Astrocyte (in vitro differentiated cells and primary cell): ENCODE data around the gene ANO6. TPM values are rescaled to one million over a fixed set of nuclear protein-coding genes. Genes with fewer than 3 reads are reported as not detected.

Source experiments
- DNase-seq: peaks from one replicate; pipeline ENCODE4 v3.0.0-alpha.2; 2010; ENCODE audit warnings: low read depth
- FAIRE-seq: peaks from 2 replicates; lab custom pipeline; 2011; peaks lifted over from hg19 to GRCh38; lab: Jason Lieb, UNC
- H2AFZ ChIP-seq: 2 replicates; pipeline ENCODE4 v1.6.0; 2012; ENCODE audit warnings: low read depth, low read length, inconsistent platforms
- H3K27ac ChIP-seq: 2 replicates; pipeline ENCODE4 v1.5.1; 2011; ENCODE audit warnings: low read depth, low read length, inconsistent platforms
- H3K27me3 ChIP-seq: 2 replicates; pipeline ENCODE4 v1.6.0; 2011; ENCODE audit warnings: low read length, inconsistent platforms; ENCODE audit not compliant: insufficient read depth
- H3K36me3 ChIP-seq: 2 replicates; pipeline ENCODE4 v1.5.1; 2011; ENCODE audit warnings: low read length, inconsistent platforms; ENCODE audit not compliant: insufficient read depth
- H3K4me1 ChIP-seq: 2 replicates; pipeline ENCODE4 v1.5.1; 2011; ENCODE audit warnings: low read length, inconsistent platforms; ENCODE audit not compliant: insufficient read depth
- H3K4me2 ChIP-seq: 2 replicates; pipeline ENCODE4 v1.6.0; 2012; ENCODE audit warnings: low read length, inconsistent platforms
- H3K4me3 ChIP-seq: 2 replicates; pipeline ENCODE4 v1.5.1; 2011; ENCODE audit warnings: low read depth, mild to moderate bottlenecking, low read length, inconsistent platforms; ENCODE audit not compliant: insufficient read depth
- H3K79me2 ChIP-seq: 2 replicates; pipeline ENCODE4 v1.6.0; 2012; ENCODE audit warnings: mild to moderate bottlenecking, low read length, inconsistent platforms; ENCODE audit not compliant: insufficient read depth
- H3K9ac ChIP-seq: 2 replicates; pipeline ENCODE4 v1.6.0; 2012; ENCODE audit warnings: mild to moderate bottlenecking, low read length, inconsistent platforms
- H3K9me3 ChIP-seq: 2 replicates; pipeline ENCODE4 v1.5.1; 2012; ENCODE audit warnings: low read depth, mild to moderate bottlenecking, low read length, inconsistent platforms; ENCODE audit not compliant: insufficient read depth
- H4K20me1 ChIP-seq: 2 replicates; pipeline ENCODE4 v1.6.0; 2012; ENCODE audit warnings: low read length, inconsistent platforms; ENCODE audit not compliant: insufficient read depth
- H3K27ac Mint-ChIP-seq: one replicate; pipeline ENCODE4 v1.8.0; 2021; ENCODE audit warnings: mild to moderate bottlenecking, mixed read lengths; ENCODE audit not compliant: unreplicated experiment
- H3K27me3 Mint-ChIP-seq: one replicate; pipeline ENCODE4 v1.8.0; 2021; ENCODE audit warnings: low read depth, mixed read lengths; ENCODE audit not compliant: unreplicated experiment
- H3K36me3 Mint-ChIP-seq: one replicate; pipeline ENCODE4 v1.8.0; 2021; ENCODE audit warnings: low read depth, mixed read lengths; ENCODE audit not compliant: unreplicated experiment
- H3K4me1 Mint-ChIP-seq: one replicate; pipeline ENCODE4 v1.8.0; 2021; ENCODE audit warnings: low read depth, mixed read lengths; ENCODE audit not compliant: unreplicated experiment
- H3K4me3 Mint-ChIP-seq: one replicate; pipeline ENCODE4 v1.8.0; 2021; ENCODE audit warnings: mild to moderate bottlenecking, moderate library complexity, mixed read lengths; ENCODE audit not compliant: unreplicated experiment
- H3K9me3 Mint-ChIP-seq: one replicate; pipeline ENCODE4 v1.8.0; 2021; ENCODE audit warnings: mild to moderate bottlenecking, mixed read lengths; ENCODE audit not compliant: unreplicated experiment
- EZH2 ChIP-seq: IDR thresholded peaks from 2 replicates; pipeline ENCODE4 v1.6.1; 2012; ENCODE audit warnings: mild to moderate bottlenecking, low read length, inconsistent platforms; ENCODE audit not compliant: insufficient read depth
- total RNA-seq: library from RNA; stranded (reverse); gene quantifications from 2 replicates; pipeline ENCODE4 v1.2.1, GENCODE V29; 2021
- TF ChIP-seq, protein P1 (sequence below): IDR thresholded peaks from 2 replicates; pipeline ENCODE4 v1.5.1; 2011; ENCODE audit warnings: low read depth, mild to moderate bottlenecking, inconsistent platforms, low read length, moderate library complexity; ENCODE audit not compliant: insufficient read depth

Gene ANO6
- total RNA-seq, 1 donor from 2014 or later = 113 TPM

DNA sequence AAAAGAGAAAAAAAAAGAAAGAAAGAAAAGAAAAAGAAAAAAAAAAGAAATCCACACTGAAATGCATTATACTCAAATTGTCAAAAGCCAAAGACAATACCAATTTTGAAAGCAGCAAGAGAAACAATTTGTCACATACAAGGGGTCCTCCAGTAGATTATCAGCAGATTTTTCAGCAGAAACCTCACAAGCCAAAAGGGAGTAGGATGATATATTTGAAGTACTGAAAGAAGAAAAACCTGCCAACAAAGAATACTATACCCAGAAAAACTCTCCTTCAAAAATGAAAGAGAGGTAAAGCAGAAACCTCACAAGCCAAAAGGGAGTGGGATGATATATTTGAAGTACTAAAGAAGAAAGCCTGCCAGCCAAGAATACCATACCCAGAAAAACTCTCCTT is 37.1 kb upstream of the ANO6 start:
- no peak overlapping the region for H3K4me3 ChIP-seq
- Mint-ChIP-seq H3K4me3 (no peak overlapping the region), H3K4me1 (no peaks in the 10 kb centered on the region), H3K36me3 (peaks cover 46% of the 10 kb centered on the region), H3K9me3 (peaks cover 27% of the 10 kb centered on the region), H3K27me3 (no peaks in the 10 kb centered on the region), H3K27ac (no peak overlapping the region)
- TF ChIP-seq, protein P1, sequence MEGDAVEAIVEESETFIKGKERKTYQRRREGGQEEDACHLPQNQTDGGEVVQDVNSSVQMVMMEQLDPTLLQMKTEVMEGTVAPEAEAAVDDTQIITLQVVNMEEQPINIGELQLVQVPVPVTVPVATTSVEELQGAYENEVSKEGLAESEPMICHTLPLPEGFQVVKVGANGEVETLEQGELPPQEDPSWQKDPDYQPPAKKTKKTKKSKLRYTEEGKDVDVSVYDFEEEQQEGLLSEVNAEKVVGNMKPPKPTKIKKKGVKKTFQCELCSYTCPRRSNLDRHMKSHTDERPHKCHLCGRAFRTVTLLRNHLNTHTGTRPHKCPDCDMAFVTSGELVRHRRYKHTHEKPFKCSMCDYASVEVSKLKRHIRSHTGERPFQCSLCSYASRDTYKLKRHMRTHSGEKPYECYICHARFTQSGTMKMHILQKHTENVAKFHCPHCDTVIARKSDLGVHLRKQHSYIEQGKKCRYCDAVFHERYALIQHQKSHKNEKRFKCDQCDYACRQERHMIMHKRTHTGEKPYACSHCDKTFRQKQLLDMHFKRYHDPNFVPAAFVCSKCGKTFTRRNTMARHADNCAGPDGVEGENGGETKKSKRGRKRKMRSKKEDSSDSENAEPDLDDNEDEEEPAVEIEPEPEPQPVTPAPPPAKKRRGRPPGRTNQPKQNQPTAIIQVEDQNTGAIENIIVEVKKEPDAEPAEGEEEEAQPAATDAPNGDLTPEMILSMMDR = no peak
- no peak for TF ChIP-seq EZH2
- no peak overlapping the region for H3K4me2 ChIP-seq
- FAIRE-seq = no peak
- no peak overlapping the region for H3K27ac ChIP-seq
- H4K20me1 ChIP-seq = no peaks in the 10 kb centered on the region
- H3K27me3 ChIP-seq = no peaks in the 10 kb centered on the region
- no peak overlapping the region for H3K9ac ChIP-seq
- no peak overlapping the region for H2AFZ ChIP-seq
- DNase-seq = no peak
- no peaks in the 10 kb centered on the region for H3K79me2 ChIP-seq
- H3K36me3 ChIP-seq = no peaks in the 10 kb centered on the region
- H3K9me3 ChIP-seq = peaks cover 5% of the 10 kb centered on the region
- H3K4me1 ChIP-seq = no peaks in the 10 kb centered on the region

DNA sequence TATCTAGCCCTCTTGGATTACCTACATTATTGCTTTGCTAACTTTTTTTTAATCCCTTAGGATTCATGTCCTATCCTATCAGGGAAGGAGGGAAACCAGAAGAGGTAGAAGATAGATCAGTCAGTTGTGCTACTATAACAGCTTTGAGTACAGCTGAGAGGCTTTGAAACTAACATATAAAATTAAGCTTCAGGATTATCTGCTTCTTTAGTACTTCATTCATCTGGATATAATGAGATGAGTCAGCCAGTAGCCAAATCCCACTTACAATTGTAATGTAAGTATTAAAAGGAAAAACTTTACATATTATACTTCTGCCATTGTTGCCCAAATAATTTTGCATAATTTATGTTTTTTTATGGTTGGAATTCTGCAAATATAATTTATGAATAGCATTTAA is 33.4 kb upstream of the ANO6 start:
- Mint-ChIP-seq H3K4me1 (no peaks in the 10 kb centered on the region), H3K27ac (no peak overlapping the region), H3K9me3 (peaks cover 13% of the 10 kb centered on the region), H3K27me3 (no peaks in the 10 kb centered on the region), H3K36me3 (peaks cover 28% of the 10 kb centered on the region), H3K4me3 (no peak overlapping the region)
- no peak overlapping the region for H3K27ac ChIP-seq
- H3K27me3 ChIP-seq = no peaks in the 10 kb centered on the region
- no peaks in the 10 kb centered on the region for H3K4me1 ChIP-seq
- H3K36me3 ChIP-seq = no peaks in the 10 kb centered on the region
- no peak overlapping the region for H3K9ac ChIP-seq
- DNase-seq (peak; percentile 20), FAIRE-seq (no peak)
- no peak overlapping the region for H2AFZ ChIP-seq
- H3K4me3 ChIP-seq = no peak overlapping the region
- no peak overlapping the region for H3K4me2 ChIP-seq
- no peaks in the 10 kb centered on the region for H3K9me3 ChIP-seq
- H3K79me2 ChIP-seq = no peaks in the 10 kb centered on the region
- H4K20me1 ChIP-seq = no peaks in the 10 kb centered on the region
- TF ChIP-seq EZH2 = no peak
- TF ChIP-seq, protein P1 = no peak

DNA sequence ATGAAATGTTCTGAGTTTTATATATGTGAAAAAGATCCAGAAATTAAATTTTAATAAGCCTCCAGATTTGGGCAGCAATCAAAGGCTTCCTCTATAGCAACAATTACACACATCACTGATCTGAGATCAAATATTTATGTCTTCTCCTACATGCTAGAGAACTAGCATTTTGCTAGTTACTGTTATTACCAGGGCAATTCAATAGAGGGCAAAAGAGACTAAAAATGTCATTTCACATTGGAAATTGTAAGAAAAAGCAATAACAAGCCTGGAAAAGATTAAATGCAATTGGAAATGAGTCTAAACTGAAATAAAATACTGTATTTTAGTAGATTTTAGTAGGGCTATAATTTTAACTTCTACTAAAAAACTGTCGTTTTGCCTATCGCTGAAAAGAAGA is 32.6 kb upstream of the ANO6 start:
- Histone ChIP-seq H3K36me3 (no peaks in the 10 kb centered on the region), H3K9me3 (no peaks in the 10 kb centered on the region), H3K4me2 (no peak overlapping the region), H3K4me1 (no peaks in the 10 kb centered on the region), H3K4me3 (no peak overlapping the region), H2AFZ (no peak overlapping the region), H4K20me1 (no peaks in the 10 kb centered on the region), H3K27me3 (no peaks in the 10 kb centered on the region), H3K9ac (no peak overlapping the region), H3K79me2 (no peaks in the 10 kb centered on the region), H3K27ac (no peak overlapping the region)
- Mint-ChIP-seq H3K36me3 (peaks cover 21% of the 10 kb centered on the region), H3K27ac (no peak overlapping the region), H3K9me3 (peaks cover 7% of the 10 kb centered on the region), H3K4me1 (no peaks in the 10 kb centered on the region), H3K27me3 (no peaks in the 10 kb centered on the region), H3K4me3 (no peak overlapping the region)
- DNase-seq (peak; percentile 3), FAIRE-seq (no peak)
- TF ChIP-seq, protein P1 = peak; percentile 39
- TF ChIP-seq EZH2 = no peak
